HepG2 (cell line): ENCODE data around the gene PRR19. TPM values are rescaled to one million over a fixed set of nuclear protein-coding genes. Genes with fewer than 3 reads are reported as not detected.

Experiments
- FOXA1 ChIP-seq, 2 experiments: fragments of 450-650 bp in 1 of 2; sonication (generic) in 1 of 2; formaldehyde crosslinking in 1 of 2; IDR thresholded peaks; 2 replicates each; pipeline versions ENCODE4 v1.4.0 to v1.6.1; 2016 to 2020; ENCODE audit warnings: missing genetic modification reagents in 1 of 2
- KDM1A ChIP-seq: IDR thresholded peaks from 2 replicates; pipeline ENCODE4 v1.6.1; 2016; ENCODE audit warnings: missing compliant biosample characterization
- MED8 ChIP-seq: sonication (generic); formaldehyde crosslinking; IDR thresholded peaks from 2 replicates; pipeline ENCODE4 v1.8.1; 2023; ENCODE audit warnings: mild to moderate bottlenecking, missing genetic modification reagents; ENCODE audit not compliant: insufficient replicate concordance
- NCOR1 ChIP-seq: fragments of 200-600 bp; sonication (generic); IDR thresholded peaks from 2 replicates; pipeline ENCODE4 v1.7.0; 2017; ENCODE audit warnings: antibody characterized with exemption, low read length, borderline replicate concordance
- NFYB ChIP-seq: sonication (generic); formaldehyde crosslinking; IDR thresholded peaks from 2 replicates; pipeline ENCODE4 v1.4.0; 2020; ENCODE audit warnings: missing genetic modification reagents
- NR2F2 ChIP-seq: IDR thresholded peaks from 2 replicates; pipeline ENCODE4 v1.6.1; 2012; ENCODE audit warnings: low read depth, inconsistent platforms, borderline replicate concordance
- PAXIP1 ChIP-seq: sonication (generic); formaldehyde crosslinking; conservative IDR thresholded peaks from 2 replicates; pipeline ENCODE4 v1.4.0; 2020; ENCODE audit warnings: mild to moderate bottlenecking, missing genetic modification reagents, moderate library complexity
- POLR2A ChIP-seq, 2 experiments: IDR thresholded peaks; 2 replicates each; pipeline ENCODE4 v1.6.1; 2011; ENCODE audit warnings: low read depth in 2 of 2, low read length in 2 of 2, mild to moderate bottlenecking in 1 of 2, moderate library complexity in 1 of 2; ENCODE audit not compliant: insufficient read depth in 1 of 2
- POLR2AphosphoS5 ChIP-seq: IDR thresholded peaks from 2 replicates; pipeline ENCODE4 v1.6.1; 2012; ENCODE audit warnings: low read depth, low read length
- PTBP1 ChIP-seq: fragments of 200-400 bp; formaldehyde crosslinking; IDR thresholded peaks from 2 replicates; pipeline ENCODE4 v1.6.1; 2018; ENCODE audit warnings: low read length, low read depth; ENCODE audit not compliant: poor library complexity, severe bottlenecking
- RCOR2 ChIP-seq: IDR thresholded peaks from 2 replicates; pipeline ENCODE4 v1.6.1; 2016; ENCODE audit warnings: missing biosample characterization, missing genetic modification reagents
- REPIN1 ChIP-seq: sonication (generic); formaldehyde crosslinking; IDR thresholded peaks from 2 replicates; pipeline ENCODE4 v1.8.0; 2022; ENCODE audit warnings: missing genetic modification reagents, low read depth, mild to moderate bottlenecking, borderline replicate concordance
- SALL2 ChIP-seq: sonication (generic); formaldehyde crosslinking; IDR thresholded peaks from 2 replicates; pipeline ENCODE4 v1.8.1; 2023; ENCODE audit warnings: mild to moderate bottlenecking, missing genetic modification reagents, inconsistent platforms
- TBL1XR1 ChIP-seq: fragments of 150-350 bp; IDR thresholded peaks from 2 replicates; pipeline ENCODE4 v1.6.1; 2014; ENCODE audit warnings: borderline replicate concordance, low read length; ENCODE audit not compliant: partially characterized antibody
- ZFP82 ChIP-seq: sonication (generic); formaldehyde crosslinking; IDR thresholded peaks from 2 replicates; pipeline ENCODE4 v1.5.1; 2020; ENCODE audit warnings: mild to moderate bottlenecking, missing genetic modification reagents, borderline replicate concordance
- ZNF432 ChIP-seq: sonication (generic); formaldehyde crosslinking; IDR thresholded peaks from 2 replicates; pipeline ENCODE4 v1.5.0; 2020; ENCODE audit warnings: missing genetic modification reagents, mild to moderate bottlenecking, borderline replicate concordance
- ZNF460 ChIP-seq: sonication (generic); formaldehyde crosslinking; IDR thresholded peaks from 2 replicates; pipeline ENCODE4 v1.5.1; 2020; ENCODE audit warnings: missing genetic modification reagents, mild to moderate bottlenecking, borderline replicate concordance
- ZNF746 ChIP-seq: sonication (generic); formaldehyde crosslinking; IDR thresholded peaks from 2 replicates; pipeline ENCODE4 v1.8.0; 2022; ENCODE audit warnings: mild to moderate bottlenecking, missing genetic modification reagents
- ZSCAN31 ChIP-seq: sonication (generic); formaldehyde crosslinking; IDR thresholded peaks from 2 replicates; pipeline ENCODE4 v1.5.0; 2020; ENCODE audit warnings: low read depth, mild to moderate bottlenecking, missing genetic modification reagents
- polyA plus RNA-seq, 8 experiments: library from polyadenylated mRNA; depleted of rRNA in 3 of 8; stranded (reverse) in 7 of 8; unstranded in 1 of 8; fragments of >200 nt; fragmentation: Illumina TruSeq in 4 of 8; extraction: Trizol in 4 of 8; gene quantifications; 2 replicates each; pipeline versions ENCODE4 v1.2.1 to v1.2.3, GENCODE V29; 2011 to 2016; ENCODE audit warnings: low read depth in 4 of 8, missing spikeins in 1 of 8, mixed read lengths in 1 of 8; ENCODE audit not compliant: insufficient read depth in 1 of 8
- total RNA-seq, 5 experiments: library from RNA; depleted of rRNA; stranded (reverse); fragments of >200 nt; fragmentation: Illumina TruSeq; extraction: Trizol; gene quantifications; 2 replicates each; pipeline ENCODE4 v1.2.3, GENCODE V29; 2016; ENCODE audit warnings: low read depth in 1 of 5
- TF ChIP-seq, protein P1 (sequence below): sonication (generic); formaldehyde crosslinking; IDR thresholded peaks from 2 replicates; pipeline ENCODE4 v1.4.0; 2020; ENCODE audit warnings: mild to moderate bottlenecking, missing genetic modification reagents, borderline replicate concordance

PRR19 gene
- total and polyA plus RNA-seq, 2 of the 13 experiments (the other 11 are each of a cell fraction or from before 2014, with no cell fraction given), result 0.21 to 0.33 TPM

- TF ChIP-seq, protein P1, sequence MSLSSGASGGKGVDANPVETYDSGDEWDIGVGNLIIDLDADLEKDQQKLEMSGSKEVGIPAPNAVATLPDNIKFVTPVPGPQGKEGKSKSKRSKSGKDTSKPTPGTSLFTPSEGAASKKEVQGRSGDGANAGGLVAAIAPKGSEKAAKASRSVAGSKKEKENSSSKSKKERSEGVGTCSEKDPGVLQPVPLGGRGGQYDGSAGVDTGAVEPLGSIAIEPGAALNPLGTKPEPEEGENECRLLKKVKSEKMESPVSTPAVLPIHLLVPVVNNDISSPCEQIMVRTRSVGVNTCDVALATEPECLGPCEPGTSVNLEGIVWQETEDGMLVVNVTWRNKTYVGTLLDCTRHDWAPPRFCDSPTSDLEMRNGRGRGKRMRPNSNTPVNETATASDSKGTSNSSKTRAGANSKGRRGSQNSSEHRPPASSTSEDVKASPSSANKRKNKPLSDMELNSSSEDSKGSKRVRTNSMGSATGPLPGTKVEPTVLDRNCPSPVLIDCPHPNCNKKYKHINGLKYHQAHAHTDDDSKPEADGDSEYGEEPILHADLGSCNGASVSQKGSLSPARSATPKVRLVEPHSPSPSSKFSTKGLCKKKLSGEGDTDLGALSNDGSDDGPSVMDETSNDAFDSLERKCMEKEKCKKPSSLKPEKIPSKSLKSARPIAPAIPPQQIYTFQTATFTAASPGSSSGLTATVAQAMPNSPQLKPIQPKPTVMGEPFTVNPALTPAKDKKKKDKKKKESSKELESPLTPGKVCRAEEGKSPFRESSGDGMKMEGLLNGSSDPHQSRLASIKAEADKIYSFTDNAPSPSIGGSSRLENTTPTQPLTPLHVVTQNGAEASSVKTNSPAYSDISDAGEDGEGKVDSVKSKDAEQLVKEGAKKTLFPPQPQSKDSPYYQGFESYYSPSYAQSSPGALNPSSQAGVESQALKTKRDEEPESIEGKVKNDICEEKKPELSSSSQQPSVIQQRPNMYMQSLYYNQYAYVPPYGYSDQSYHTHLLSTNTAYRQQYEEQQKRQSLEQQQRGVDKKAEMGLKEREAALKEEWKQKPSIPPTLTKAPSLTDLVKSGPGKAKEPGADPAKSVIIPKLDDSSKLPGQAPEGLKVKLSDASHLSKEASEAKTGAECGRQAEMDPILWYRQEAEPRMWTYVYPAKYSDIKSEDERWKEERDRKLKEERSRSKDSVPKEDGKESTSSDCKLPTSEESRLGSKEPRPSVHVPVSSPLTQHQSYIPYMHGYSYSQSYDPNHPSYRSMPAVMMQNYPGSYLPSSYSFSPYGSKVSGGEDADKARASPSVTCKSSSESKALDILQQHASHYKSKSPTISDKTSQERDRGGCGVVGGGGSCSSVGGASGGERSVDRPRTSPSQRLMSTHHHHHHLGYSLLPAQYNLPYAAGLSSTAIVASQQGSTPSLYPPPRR (CRISPR knock-in tag), result no peak
- TF ChIP-seq KDM1A (CRISPR knock-in tag) (no peak), RCOR2 (CRISPR knock-in tag) (no peak), NFYB (CRISPR knock-in tag) (peak; percentile 94), NCOR1 (0 out of 2 replicates have a peak, but pooled peaks have one; percentile 24), SALL2 (no peak), ZNF746 (CRISPR knock-in tag) (no peak), FOXA1 (IDR thresholded peaks at IDR 0.05) (no peak), FOXA1 (CRISPR knock-in tag; IDR thresholded peaks at IDR 0.05) (peak; percentile 80), TBL1XR1 (no peak), ZNF460 (CRISPR knock-in tag) (no peak), PAXIP1 (CRISPR knock-in tag) (no peak), ZSCAN31 (CRISPR knock-in tag) (0 out of 2 replicates have a peak, but pooled peaks have one; percentile 6), PTBP1 (no peak), ZFP82 (no peak), ZNF432 (CRISPR knock-in tag) (no peak), POLR2A (IDR thresholded peaks at IDR 0.05; ENCODE audit: insufficient read depth in 1 of 2, low read depth in 2 of 2, low read length in 2 of 2) (0 out of 4 replicates have a peak, but pooled peaks of 1 of the 2 experiments have one; percentile 1), REPIN1 (CRISPR knock-in tag) (0 out of 2 replicates have a peak, but pooled peaks have one; percentile 14), POLR2AphosphoS5 (no peak), MED8 (CRISPR knock-in tag) (no peak), NR2F2 (no peak)
Observed at GRCh38 chr19:42268704-42269477, 33.0 kb upstream of the PRR19 start, which contains the start of gene CIC (continued).
